ENCODE results near the gene ZNF385B. TPM values are rescaled to one million over a fixed set of nuclear protein-coding genes. Genes with fewer than 3 reads are reported as not detected.

Gene ZNF385B
- polyA plus RNA-seq, 1 donor (not counting 4 experiments of a cell fraction or from before 2014, with no cell fraction given) = 0.17 TPM

GRCh38 chr2:179495315-179495714, 366.1 kb downstream of the ZNF385B start:
- no peaks in the 10 kb centered on the region for H4K20me1 ChIP-seq (ENCODE audit: control insufficient read depth, extremely low read depth, insufficient read depth, low read length)
- H3K9me1 ChIP-seq (ENCODE audit: control insufficient read depth, extremely low read depth, insufficient read depth, low read length) = no peaks in the 10 kb centered on the region
- DNase-seq (ENCODE audit: low read depth, low spot score) (no peak), FAIRE-seq (no peak)
- dilution Hi-C loops (cut with MboI; ENCODE audit: extremely low pct_ligation_motif_present, low sequenced_read_pairs) = no loop called here
- H3K4me2 ChIP-seq (ENCODE audit: control insufficient read depth, extremely low read depth, insufficient read depth, low read depth, low read length) = no peak overlapping the region
- no peaks in the 10 kb centered on the region for H3K4me1 ChIP-seq (ENCODE audit: control insufficient read depth, extremely low read depth, insufficient read depth, low read length)
- H3K4me3 ChIP-seq (ENCODE audit: control insufficient read depth in 2 of 3, extremely low read depth in 1 of 3, insufficient read depth in 2 of 3, low read depth in 1 of 3, low read length in 3 of 3) = no peak overlapping the region
- no peak for TF ChIP-seq CTCF (optimal IDR thresholded peaks at IDR 0.05 in 1 of 3, IDR thresholded peaks at IDR 0.05 in 1 of 3, conservative IDR thresholded peaks at IDR 0.05 in 1 of 3; ENCODE audit: extremely low read depth in 1 of 3, insufficient read depth in 2 of 3, low read length in 3 of 3)
- no peak for TF ChIP-seq EZH2 (IDR thresholded peaks at IDR 0.05; ENCODE audit: low read length)
- no peaks in the 10 kb centered on the region for H3K27me3 ChIP-seq (ENCODE audit: control insufficient read depth, extremely low read depth, insufficient read depth, low read length)
- H3K79me2 ChIP-seq (ENCODE audit: control insufficient read depth, insufficient read depth, low read length) = no peaks in the 10 kb centered on the region
- H3K36me3 ChIP-seq (ENCODE audit: control insufficient read depth in 2 of 2, extremely low read depth in 1 of 2, insufficient read depth in 2 of 2, low read length in 2 of 2) = no peaks in the 10 kb centered on the region
- H3K9ac ChIP-seq (ENCODE audit: control insufficient read depth, extremely low read depth, insufficient read depth, low read length) = no peak overlapping the region
- no peak overlapping the region for H2AFZ ChIP-seq (ENCODE audit: control insufficient read depth, low read length)
- no peak overlapping the region for H3K27ac ChIP-seq (ENCODE audit: control insufficient read depth, insufficient read depth, low read length)
- no peaks in the 10 kb centered on the region for H3K9me3 ChIP-seq (ENCODE audit: control insufficient read depth, low read depth, low read length)

GRCh38 chr2:179488563-179488962, 372.8 kb downstream of the ZNF385B start:
- no peaks in the 10 kb centered on the region for H4K20me1 ChIP-seq (ENCODE audit: control insufficient read depth, extremely low read depth, insufficient read depth, low read length)
- no peaks in the 10 kb centered on the region for H3K27me3 ChIP-seq (ENCODE audit: control insufficient read depth, extremely low read depth, insufficient read depth, low read length)
- H3K9me3 ChIP-seq (ENCODE audit: control insufficient read depth, low read depth, low read length) = no peaks in the 10 kb centered on the region
- no peaks in the 10 kb centered on the region for H3K36me3 ChIP-seq (ENCODE audit: control insufficient read depth in 2 of 2, extremely low read depth in 1 of 2, insufficient read depth in 2 of 2, low read length in 2 of 2)
- no peak overlapping the region for H3K9ac ChIP-seq (ENCODE audit: control insufficient read depth, extremely low read depth, insufficient read depth, low read length)
- FAIRE-seq = no peak
- no peaks in the 10 kb centered on the region for H3K4me1 ChIP-seq (ENCODE audit: control insufficient read depth, extremely low read depth, insufficient read depth, low read length)
- no peak overlapping the region for H3K4me2 ChIP-seq (ENCODE audit: control insufficient read depth, extremely low read depth, insufficient read depth, low read depth, low read length)
- H3K4me3 ChIP-seq (ENCODE audit: control insufficient read depth in 2 of 3, extremely low read depth in 1 of 3, insufficient read depth in 2 of 3, low read depth in 1 of 3, low read length in 3 of 3) = no peak overlapping the region
- TF ChIP-seq CTCF (optimal IDR thresholded peaks at IDR 0.05 in 1 of 3, IDR thresholded peaks at IDR 0.05 in 1 of 3, conservative IDR thresholded peaks at IDR 0.05 in 1 of 3; ENCODE audit: extremely low read depth in 1 of 3, insufficient read depth in 2 of 3, low read length in 3 of 3) = no peak
- no peak for TF ChIP-seq EZH2 (IDR thresholded peaks at IDR 0.05; ENCODE audit: low read length)
- H3K27ac ChIP-seq (ENCODE audit: control insufficient read depth, insufficient read depth, low read length) = no peak overlapping the region
- no peaks in the 10 kb centered on the region for H3K9me1 ChIP-seq (ENCODE audit: control insufficient read depth, extremely low read depth, insufficient read depth, low read length)
- dilution Hi-C loops (cut with MboI; ENCODE audit: extremely low pct_ligation_motif_present, low sequenced_read_pairs) = no loop called here
- no peak for DNase-seq (ENCODE audit: low read depth, low spot score)
- no peaks in the 10 kb centered on the region for H3K79me2 ChIP-seq (ENCODE audit: control insufficient read depth, insufficient read depth, low read length)
- no peak overlapping the region for H2AFZ ChIP-seq (ENCODE audit: control insufficient read depth, low read length)
